Amniotic epithelial cell (primary cell): ENCODE data around the gene KLHL5.
"Not testable (repeated sequence)": the region's sequence is repeated elsewhere in the genome, so short reads cannot be mapped to it uniquely, and the experiment has no call there.

Experiments
- DNase-seq: peaks from one replicate; pipeline ENCODE4 v3.0.0-alpha.2; 2010; ENCODE audit warnings: low read depth

The KLHL5 gene

GRCh38 chr4:39062094-39062769, at the start of gene KLHL5:
Gene KLHL5 (plus strand): TSS chr4:39062232. CDS start chr4:39062653, 421 bp downstream.
- DNase-seq, result peak; percentile 48

- no peak for DNase-seq
Measured at GRCh38 chr4:39014028-39014427, 48.0 kb upstream of the KLHL5 start.

GRCh38 chr4:39020130-39020529, 41.9 kb upstream of the KLHL5 start:
- DNase-seq, result no peak

GRCh38 chr4:39021631-39022030, 40.4 kb upstream of the KLHL5 start:
- DNase-seq, result no peak

- DNase-seq, result no peak
Measured at GRCh38 chr4:39022241-39022640, 39.8 kb upstream of the KLHL5 start.

- peak; percentile 57 for DNase-seq
Measured at GRCh38 chr4:39023059-39023458, 39.0 kb upstream of the KLHL5 start.

GRCh38 chr4:39024311-39024865, 37.6 kb upstream of the KLHL5 start:
- DNase-seq, result no peak

GRCh38 chr4:39025552-39026085, 36.4 kb upstream of the KLHL5 start:
- peak; percentile 89 for DNase-seq

- DNase-seq, result no peak
Measured at GRCh38 chr4:39026096-39026495, 35.9 kb upstream of the KLHL5 start.

GRCh38 chr4:39029752-39030694, 32.0 kb upstream of the KLHL5 start:
- DNase-seq, result no peak

GRCh38 chr4:39030725-39031124, 31.3 kb upstream of the KLHL5 start:
- peak; percentile 11 for DNase-seq

- not testable (repeated sequence) for DNase-seq
Measured at GRCh38 chr4:39031590-39032020, 30.4 kb upstream of the KLHL5 start.

- peak; percentile 26 for DNase-seq
Measured at GRCh38 chr4:39032218-39033085, 29.6 kb upstream of the KLHL5 start, which contains the start of gene TMEM156. Gene TMEM156 (minus strand): TSS chr4:39032409. CDS start chr4:39032313, 96 bp downstream.

GRCh38 chr4:39036172-39036571, 25.9 kb upstream of the KLHL5 start:
- peak; percentile 80 for DNase-seq

- DNase-seq, result peak; percentile 68
Measured at GRCh38 chr4:39037491-39037825, 24.6 kb upstream of the KLHL5 start.

- DNase-seq, result no peak
Measured at GRCh38 chr4:39037941-39038340, 24.1 kb upstream of the KLHL5 start.

- no peak for DNase-seq
Measured at GRCh38 chr4:39039108-39039507, 22.9 kb upstream of the KLHL5 start.

- peak; percentile 69 for DNase-seq
Measured at GRCh38 chr4:39042366-39042765, 19.7 kb upstream of the KLHL5 start.

GRCh38 chr4:39043058-39043860, 18.8 kb upstream of the KLHL5 start:
- DNase-seq, result peak; percentile 85

- DNase-seq, result peak; percentile 52
Measured at GRCh38 chr4:39043861-39044363, 18.1 kb upstream of the KLHL5 start.
